Suprapubic skin (tissue), 4 donors: Measurements from ENCODE around the gene SYNRG. TPM values are rescaled to one million over a fixed set of nuclear protein-coding genes. Genes with fewer than 3 reads are reported as not detected.

Experiments
- DNase-seq, 2 donors: peaks; one replicate each; pipeline ENCODE4 v3.0.0-alpha.2; 2019; ENCODE audit warnings: low spot score in 2 of 2
- H3K27ac ChIP-seq: fragments of 200-600 bp; sonication (generic); one replicate; pipeline ENCODE4 v1.5.1; 2019
- H3K27me3 ChIP-seq: fragments of 200-600 bp; sonication (generic); one replicate; pipeline ENCODE4 v1.5.1; 2019
- H3K36me3 ChIP-seq: fragments of 200-600 bp; sonication (generic); one replicate; pipeline ENCODE4 v1.5.1; 2019
- H3K4me1 ChIP-seq: fragments of 200-600 bp; sonication (generic); one replicate; pipeline ENCODE4 v1.5.1; 2019
- H3K4me3 ChIP-seq: fragments of 200-600 bp; sonication (generic); one replicate; pipeline ENCODE4 v1.5.1; 2019; ENCODE audit warnings: mild to moderate bottlenecking
- H3K9me3 ChIP-seq: fragments of 200-600 bp; sonication (generic); one replicate; pipeline ENCODE4 v1.5.1; 2019
- EP300 ChIP-seq: sonication (generic); formaldehyde crosslinking; IDR thresholded peaks from one replicate; pipeline ENCODE4 v1.6.1; 2017; ENCODE audit warnings: antibody characterized with exemption
- POLR2A ChIP-seq, 2 donors: fragments of 450-650 bp; IDR thresholded peaks; one replicate each; pipeline ENCODE4 v1.6.1; 2017; ENCODE audit warnings: antibody characterized with exemption in 2 of 2, mild to moderate bottlenecking in 2 of 2, moderate library complexity in 2 of 2
- POLR2AphosphoS5 ChIP-seq, 3 donors: sonication (generic); formaldehyde crosslinking; IDR thresholded peaks; one replicate each; pipeline ENCODE4 v1.6.1; 2017; ENCODE audit warnings: antibody characterized with exemption in 3 of 3
- WGBS: methylation state at CpG from one replicate; pipeline ENCODE4 v1.1.5; 2018; 5-methylcytosine and 5-hydroxymethylcytosine counted together
- total RNA-seq, 4 donors: library from RNA; depleted of rRNA; stranded (reverse); fragments of >200 nt; gene quantifications; one replicate each; pipeline ENCODE4 v1.1.0, GENCODE V29; 2016
- TF ChIP-seq, protein P1 (sequence below), 2 donors: fragments of 200-600 bp in 1 of 2; fragments of 450-650 bp in 1 of 2; sonication (generic) in 1 of 2; IDR thresholded peaks; one replicate each; pipeline ENCODE4 v1.5.1; 2016 to 2019; ENCODE audit warnings: antibody characterized with exemption in 2 of 2, mild to moderate bottlenecking in 1 of 2, moderate library complexity in 1 of 2

The SYNRG gene
- total RNA-seq, 4 donors from 2014 or later: 21.2 to 48.5 (median 25.5) TPM

DNA sequence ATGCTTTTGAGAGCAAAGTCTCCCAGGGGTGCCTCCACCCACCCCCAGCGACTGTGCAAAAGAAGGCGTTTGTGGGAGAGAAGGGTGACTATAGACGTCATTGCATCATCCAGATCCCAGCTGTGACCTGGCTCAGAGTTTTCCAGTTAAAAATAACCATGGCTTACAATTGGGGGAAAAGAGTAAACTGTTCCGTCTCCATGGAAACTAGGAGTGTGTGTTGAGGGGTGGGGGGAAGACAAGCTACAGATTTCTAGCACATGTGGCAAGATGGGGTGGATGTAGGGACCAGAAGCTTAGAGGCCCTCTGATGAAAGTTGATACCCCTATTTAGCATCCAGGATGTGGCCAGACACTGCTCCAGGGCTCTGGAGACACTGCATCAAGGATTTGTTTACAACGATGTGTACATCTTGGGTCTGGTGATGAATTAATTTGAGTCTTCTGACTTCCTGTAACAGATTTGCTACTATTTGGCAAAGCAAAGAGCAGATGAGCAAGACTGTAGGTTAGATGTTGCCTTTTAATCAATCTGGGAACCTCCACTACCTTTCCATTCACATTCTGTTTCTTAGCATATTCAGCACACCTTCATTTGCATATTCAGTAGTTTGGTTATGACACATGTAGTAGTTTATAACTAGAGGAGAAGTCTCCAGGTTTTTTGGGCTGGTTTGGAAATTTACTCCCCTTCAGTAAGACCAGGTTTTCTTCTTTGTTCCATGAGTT, 125.7 kb downstream of the SYNRG start:
- Histone ChIP-seq H3K27me3 (no peaks in the 10 kb centered on the region), H3K36me3 (no peaks in the 10 kb centered on the region), H3K4me3 (no peak overlapping the region), H3K9me3 (no peaks in the 10 kb centered on the region), H3K27ac (no peak overlapping the region), H3K4me1 (peaks cover 57% of the 10 kb centered on the region)
- TF ChIP-seq, protein P1, sequence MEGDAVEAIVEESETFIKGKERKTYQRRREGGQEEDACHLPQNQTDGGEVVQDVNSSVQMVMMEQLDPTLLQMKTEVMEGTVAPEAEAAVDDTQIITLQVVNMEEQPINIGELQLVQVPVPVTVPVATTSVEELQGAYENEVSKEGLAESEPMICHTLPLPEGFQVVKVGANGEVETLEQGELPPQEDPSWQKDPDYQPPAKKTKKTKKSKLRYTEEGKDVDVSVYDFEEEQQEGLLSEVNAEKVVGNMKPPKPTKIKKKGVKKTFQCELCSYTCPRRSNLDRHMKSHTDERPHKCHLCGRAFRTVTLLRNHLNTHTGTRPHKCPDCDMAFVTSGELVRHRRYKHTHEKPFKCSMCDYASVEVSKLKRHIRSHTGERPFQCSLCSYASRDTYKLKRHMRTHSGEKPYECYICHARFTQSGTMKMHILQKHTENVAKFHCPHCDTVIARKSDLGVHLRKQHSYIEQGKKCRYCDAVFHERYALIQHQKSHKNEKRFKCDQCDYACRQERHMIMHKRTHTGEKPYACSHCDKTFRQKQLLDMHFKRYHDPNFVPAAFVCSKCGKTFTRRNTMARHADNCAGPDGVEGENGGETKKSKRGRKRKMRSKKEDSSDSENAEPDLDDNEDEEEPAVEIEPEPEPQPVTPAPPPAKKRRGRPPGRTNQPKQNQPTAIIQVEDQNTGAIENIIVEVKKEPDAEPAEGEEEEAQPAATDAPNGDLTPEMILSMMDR (IDR thresholded peaks at IDR 0.05): no peak
- TF ChIP-seq POLR2A (IDR thresholded peaks at IDR 0.05): no peak
- 49% methylated on average over 5 of the region's 5 CpGs for WGBS
- DNase-seq: no peak

GRCh38 chr17:37481001-37481665, 128.1 kb downstream of the SYNRG start:
- Histone ChIP-seq H3K4me3 (no peak overlapping the region), H3K4me1 (peaks cover 58% of the 10 kb centered on the region), H3K27me3 (no peaks in the 10 kb centered on the region), H3K27ac (peak overlapping the region; percentile 55), H3K36me3 (peaks cover 2% of the 10 kb centered on the region), H3K9me3 (no peaks in the 10 kb centered on the region)
- no peak for DNase-seq
- 48% methylated on average over 9 of the region's 9 CpGs for WGBS
- TF ChIP-seq POLR2A (IDR thresholded peaks at IDR 0.05) (no peak), POLR2AphosphoS5 (IDR thresholded peaks at IDR 0.05) (no peak)
- TF ChIP-seq, protein P1 (IDR thresholded peaks at IDR 0.05): no peak

DNA sequence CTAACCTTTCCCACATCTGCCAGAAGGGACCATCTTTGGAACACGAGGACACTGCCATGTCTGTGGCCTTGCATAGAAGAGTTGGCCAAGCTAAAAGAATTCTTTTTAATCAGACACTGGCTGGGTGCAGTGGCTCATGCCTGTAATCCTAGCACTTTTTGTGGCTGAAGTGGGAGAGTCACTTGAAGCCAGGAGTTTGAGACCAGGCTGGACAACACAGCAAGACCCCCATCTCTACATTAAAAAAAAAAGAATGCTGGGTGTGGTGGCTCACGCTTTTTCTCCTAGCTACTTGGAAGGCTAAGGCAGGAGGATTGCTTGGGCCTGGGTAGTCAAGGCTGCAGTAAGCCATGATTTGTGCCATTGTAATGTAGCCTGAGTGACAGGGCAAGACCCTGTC, 128.8 kb downstream of the SYNRG start:
- peaks cover 2% of the 10 kb centered on the region for H3K36me3 ChIP-seq
- no peaks in the 10 kb centered on the region for H3K9me3 ChIP-seq
- H3K27ac ChIP-seq: peak overlapping the region; percentile 55
- 76% methylated on average over 2 of the region's 2 CpGs for WGBS
- H3K4me3 ChIP-seq: no peak overlapping the region
- H3K27me3 ChIP-seq: no peaks in the 10 kb centered on the region
- TF ChIP-seq POLR2A (IDR thresholded peaks at IDR 0.05) (no peak), EP300 (no peak), POLR2AphosphoS5 (IDR thresholded peaks at IDR 0.05) (no peak)
- TF ChIP-seq, protein P1 (IDR thresholded peaks at IDR 0.05): no peak
- H3K4me1 ChIP-seq: peaks cover 60% of the 10 kb centered on the region
- no peak for DNase-seq

- WGBS: 84% methylated on average over 1 of the region's 1 CpG
- no peak for DNase-seq
Observed at GRCh38 chr17:37479025-37479424, 130.2 kb downstream of the SYNRG start.

DNA sequence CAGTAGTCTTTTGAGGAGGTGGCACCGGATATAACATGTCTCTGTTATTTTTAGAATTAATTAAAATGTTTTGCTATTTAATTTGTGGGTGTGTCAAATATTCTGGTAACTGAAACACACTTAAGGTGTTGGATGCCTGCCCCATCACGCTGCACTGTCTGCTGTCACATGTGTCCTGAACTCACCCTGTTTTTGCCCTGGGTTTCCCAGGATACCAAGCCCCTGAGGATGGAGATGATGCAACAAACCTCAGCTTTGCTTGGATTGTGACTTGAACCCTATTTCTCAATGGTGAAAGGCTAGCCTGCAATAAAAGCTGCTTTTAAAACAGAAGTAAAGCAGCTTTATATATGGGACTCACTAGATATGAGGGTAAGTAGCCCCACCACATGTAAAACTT, 131.0 kb downstream of the SYNRG start:
- Histone ChIP-seq H3K4me3 (no peak overlapping the region), H3K36me3 (peaks cover 17% of the 10 kb centered on the region), H3K4me1 (peaks cover 57% of the 10 kb centered on the region), H3K9me3 (no peaks in the 10 kb centered on the region), H3K27ac (peak overlapping the region; percentile 65), H3K27me3 (no peaks in the 10 kb centered on the region)
- no peak for TF ChIP-seq EP300
- no peak for TF ChIP-seq POLR2A (IDR thresholded peaks at IDR 0.05)
- peak in 2 of 3 donors; percentile 19 to 64 for TF ChIP-seq POLR2AphosphoS5 (IDR thresholded peaks at IDR 0.05)
- TF ChIP-seq, protein P1 (IDR thresholded peaks at IDR 0.05): no peak
- DNase-seq: peak in 1 of 2 donors; percentile 75
- WGBS: 33% methylated on average over 2 of the region's 2 CpGs

More at GRCh38 chr17:37479025-37479424, 130.2 kb downstream of the SYNRG start:
- Histone ChIP-seq H3K27me3 (no peaks in the 10 kb centered on the region), H3K4me3 (no peak overlapping the region), H3K27ac (no peak overlapping the region), H3K36me3 (peaks cover 9% of the 10 kb centered on the region), H3K4me1 (peaks cover 64% of the 10 kb centered on the region), H3K9me3 (no peaks in the 10 kb centered on the region)
- TF ChIP-seq, protein P1 (IDR thresholded peaks at IDR 0.05): no peak
- TF ChIP-seq POLR2AphosphoS5 (IDR thresholded peaks at IDR 0.05): no peak
- TF ChIP-seq POLR2A (IDR thresholded peaks at IDR 0.05): no peak
- TF ChIP-seq EP300: no peak
